Stimulated activated CD8-positive, alpha-beta memory T cell treated with anti-CD3 and anti-CD28 coated beads, Interleukin-2, amount 100 ng/mL, for 1 hour (primary cell): Measurements from ENCODE around the gene TENM3.
"Not testable (repeated sequence)": the region's sequence is repeated elsewhere in the genome, so short reads cannot be mapped to it uniquely, and the experiment has no call there.

Source experiments
- DNase-seq, 2 donors: peaks; one replicate each; pipeline ENCODE4 v3.0.0-alpha.2; 2020; ENCODE audit warnings: low read depth in 2 of 2

TENM3 gene

GRCh38 chr4:182243204-182243603 is at the start of gene TENM3:
TSS of gene TENM3 (plus strand) at chr4:182243402. CDS start at chr4:182324021, 80,619 bp downstream.
- DNase-seq = not testable (repeated sequence)

GRCh38 chr4:182194091-182194824 is 48.9 kb upstream of the TENM3 start:
- DNase-seq = no peak

GRCh38 chr4:182197611-182198010 is 45.6 kb upstream of the TENM3 start:
- no peak for DNase-seq

- DNase-seq = no peak
Measured at GRCh38 chr4:182201871-182202270, 41.3 kb upstream of the TENM3 start.

DNA sequence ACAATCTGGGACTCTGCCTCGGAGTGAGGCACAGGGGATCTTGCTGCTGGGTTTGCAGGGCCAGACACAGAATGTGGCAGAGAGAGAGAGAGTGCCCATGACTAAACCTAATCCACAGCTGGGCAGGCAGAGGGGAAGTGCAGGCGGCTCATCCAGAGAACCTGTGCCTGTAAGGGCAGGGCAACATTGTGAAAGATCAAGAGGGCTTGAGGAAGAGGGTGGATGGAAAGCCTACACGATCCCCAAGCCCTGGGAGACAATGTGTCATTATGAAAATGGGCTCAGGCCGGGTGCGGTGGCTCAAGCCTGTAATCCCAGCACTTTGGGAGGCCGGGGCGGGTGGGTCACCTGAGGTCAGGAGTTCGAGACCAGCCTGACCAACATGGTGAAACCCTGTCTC is 40.6 kb upstream of the TENM3 start:
- no peak for DNase-seq

DNA sequence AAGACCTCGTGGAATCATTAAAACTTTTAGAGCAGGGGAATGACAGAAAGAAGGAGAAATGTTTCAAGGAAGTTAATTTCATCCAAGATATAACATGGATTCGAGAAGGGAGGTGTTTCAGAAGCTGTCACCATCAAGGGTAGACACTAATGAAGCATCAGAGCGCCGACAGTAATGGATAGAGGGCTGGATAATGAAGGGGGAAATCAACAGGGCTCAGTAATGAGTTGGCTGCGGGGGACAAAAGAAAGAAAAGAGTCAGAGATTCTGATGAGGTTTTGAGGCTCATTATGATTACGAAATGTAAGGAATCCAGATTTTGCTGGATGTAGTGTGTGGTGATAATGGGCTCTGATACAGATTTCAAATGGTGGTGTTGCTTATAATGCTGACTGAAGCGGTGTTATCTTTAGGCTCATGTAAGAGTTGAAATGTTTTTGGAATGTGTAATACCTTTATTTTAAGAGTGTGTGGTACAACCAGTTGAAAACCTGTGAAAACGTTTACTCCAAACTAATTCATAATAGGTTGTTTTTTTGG is 39.3 kb upstream of the TENM3 start:
- no peak for DNase-seq

- DNase-seq = no peak
Measured at GRCh38 chr4:182205306-182205705, 37.9 kb upstream of the TENM3 start.

- DNase-seq = no peak
Measured at GRCh38 chr4:182206266-182206665, 36.9 kb upstream of the TENM3 start.

DNA sequence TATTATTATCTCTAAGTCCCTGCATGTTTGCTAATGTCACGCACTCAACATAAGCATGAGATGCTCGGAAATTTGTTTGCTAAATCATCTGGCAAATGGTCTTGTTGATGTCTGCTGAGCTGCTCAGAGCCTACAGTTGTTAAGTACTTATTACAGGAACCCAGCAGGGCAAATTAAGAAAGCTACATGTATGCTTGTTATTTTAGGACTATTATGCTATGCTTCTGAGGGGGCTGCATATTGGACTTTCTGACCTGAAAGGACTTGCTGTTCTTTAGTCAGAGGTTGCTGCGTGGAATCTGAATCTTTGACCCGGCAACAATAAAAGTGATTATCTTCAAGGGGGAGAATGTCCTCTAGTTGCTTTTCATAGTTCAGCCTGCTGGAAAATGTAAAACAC is 36.3 kb upstream of the TENM3 start:
- no peak for DNase-seq

DNA sequence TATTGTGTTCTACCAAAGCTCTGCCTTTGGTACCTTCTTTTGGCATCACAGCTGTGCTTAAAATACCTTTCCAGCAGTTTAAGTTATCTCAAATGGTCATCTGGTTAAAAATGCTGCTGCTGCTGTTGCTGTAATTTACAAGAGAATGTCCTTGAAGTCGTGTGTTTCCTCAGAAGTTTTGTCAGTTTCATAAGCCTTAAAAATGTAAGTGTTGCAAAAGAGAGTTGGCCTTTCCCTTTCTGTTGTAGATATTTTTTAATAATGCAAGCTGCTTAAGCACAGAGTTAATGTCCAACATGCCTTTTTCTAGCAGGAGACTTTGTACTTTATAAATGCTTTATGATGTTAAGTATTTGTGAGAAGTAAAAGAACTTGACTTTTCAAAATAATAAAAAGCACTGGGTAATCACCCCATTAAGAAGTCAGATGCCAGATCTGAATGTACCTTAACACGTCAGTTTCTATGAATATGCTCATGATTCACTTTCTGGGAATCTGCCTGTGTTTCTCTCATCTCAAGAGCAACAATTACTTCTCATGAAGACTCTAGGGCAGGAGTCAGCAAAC is 35.3 kb upstream of the TENM3 start:
- DNase-seq = no peak

GRCh38 chr4:182208526-182209050 is 34.6 kb upstream of the TENM3 start:
- DNase-seq = no peak

DNA sequence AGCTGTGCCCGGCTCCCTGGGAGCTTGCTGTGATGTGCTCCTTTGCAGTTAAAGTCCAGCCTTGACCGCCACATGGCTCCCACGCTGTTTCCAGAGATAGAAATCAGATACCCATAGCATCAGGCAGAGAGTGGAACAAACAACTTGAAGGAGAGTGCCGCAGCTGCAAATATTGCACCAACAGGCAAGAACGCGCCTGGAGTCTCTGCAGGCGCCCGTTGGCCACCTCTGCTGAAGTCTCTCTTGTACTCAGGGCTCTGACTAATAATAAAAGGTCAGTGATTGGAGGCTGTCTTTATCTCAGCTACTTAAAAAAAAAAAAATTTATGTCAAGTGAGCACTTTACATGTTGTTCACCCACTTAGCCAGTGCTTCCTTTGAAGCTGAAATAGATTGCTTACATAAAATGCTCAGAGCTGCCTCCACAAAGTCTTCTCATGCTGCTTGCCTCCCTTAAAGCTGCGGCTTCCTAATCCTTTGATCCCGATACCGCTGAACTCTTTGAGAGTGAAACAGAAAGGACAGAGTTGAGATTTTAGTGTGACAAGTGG is 30.9 kb upstream of the TENM3 start:
- no peak for DNase-seq

DNA sequence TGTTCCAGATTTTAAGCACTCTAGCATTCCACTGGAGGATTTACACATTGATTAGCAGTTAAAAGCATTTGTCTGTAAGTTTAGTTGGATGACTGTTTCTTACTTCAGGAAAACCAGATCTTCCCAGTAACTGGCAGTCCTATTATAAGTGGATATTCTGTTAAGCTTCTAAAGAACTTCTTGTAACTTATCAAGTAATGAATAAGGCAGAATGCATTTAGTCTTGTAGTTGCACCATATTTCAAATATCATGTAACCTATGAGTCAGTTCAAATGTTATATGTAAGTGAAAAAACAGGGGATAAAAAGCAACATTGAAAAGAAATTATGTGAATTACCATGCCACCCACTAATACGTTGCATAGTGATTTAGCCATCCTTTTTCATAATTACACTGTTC is 30.2 kb upstream of the TENM3 start:
- DNase-seq = no peak

DNA sequence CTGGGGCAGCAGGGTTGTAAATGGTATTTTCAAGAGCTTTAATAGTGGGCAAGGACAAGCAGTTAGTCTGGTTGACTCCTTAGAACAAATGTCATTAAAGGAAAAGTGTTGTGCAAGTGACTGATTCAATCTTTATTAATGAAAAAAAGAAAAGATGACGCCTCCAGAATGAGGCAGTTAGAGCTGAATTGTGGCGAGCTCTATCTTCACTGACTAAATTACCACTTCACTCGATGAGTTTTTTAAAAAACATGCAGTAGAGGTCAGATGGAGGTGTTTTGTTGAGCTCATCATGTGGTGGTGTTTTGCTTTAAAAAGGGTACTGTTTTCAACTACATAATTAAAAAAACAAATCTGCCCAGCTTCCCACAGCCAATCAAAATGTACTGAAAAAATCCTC is 28.1 kb upstream of the TENM3 start:
- DNase-seq = no peak

DNA sequence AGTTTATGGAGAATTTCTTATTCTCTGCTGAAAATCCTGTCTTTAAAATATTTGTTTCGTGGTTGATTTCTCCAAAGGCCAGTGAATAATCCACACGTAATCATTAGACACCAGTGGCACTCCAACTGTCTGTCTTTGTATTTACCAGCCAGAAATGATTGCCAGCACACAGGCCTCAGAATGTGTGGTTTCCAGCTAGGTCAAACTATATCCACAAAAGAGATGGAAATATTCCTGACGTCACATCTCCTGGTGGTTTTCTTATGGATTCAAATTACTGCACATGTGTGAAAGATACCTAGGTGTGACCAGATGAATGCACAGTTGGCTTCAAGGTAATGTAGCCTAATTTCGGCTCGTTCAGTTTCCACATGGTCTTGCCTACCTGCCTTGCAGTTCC is 27.2 kb upstream of the TENM3 start:
- DNase-seq = no peak

DNA sequence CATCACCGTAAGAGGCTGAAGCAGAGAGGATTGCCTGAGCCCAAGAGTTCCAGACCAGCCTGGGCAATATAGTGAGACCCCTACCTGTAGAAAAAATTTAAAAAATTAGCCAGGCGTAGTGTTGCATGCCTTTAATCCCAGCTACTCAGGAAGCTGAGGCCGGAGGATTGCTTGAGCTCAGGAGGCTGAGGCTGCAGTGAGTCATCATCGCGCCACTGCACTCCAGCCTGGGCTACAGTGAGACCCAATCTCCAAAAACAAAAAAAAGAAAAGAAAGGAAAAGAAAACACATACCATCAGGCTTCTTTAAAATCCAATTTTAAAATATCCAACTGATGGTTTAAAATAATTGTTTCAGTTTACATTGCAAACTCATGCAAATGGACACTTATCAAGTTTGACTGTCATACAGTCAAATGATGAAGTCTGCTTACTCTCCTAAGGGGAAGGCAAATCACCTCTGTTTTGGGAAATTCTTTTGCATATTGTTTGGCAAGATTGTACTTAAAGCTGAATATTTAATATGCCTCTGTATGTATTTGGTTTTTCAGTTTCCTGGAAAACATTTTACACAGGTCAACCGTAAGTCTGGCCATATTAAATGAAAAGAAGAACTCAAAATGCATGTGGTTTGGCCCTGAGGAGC is 23.7 kb upstream of the TENM3 start:
- no peak for DNase-seq

- no peak for DNase-seq
Measured at GRCh38 chr4:182221987-182222386, 21.2 kb upstream of the TENM3 start.

DNA sequence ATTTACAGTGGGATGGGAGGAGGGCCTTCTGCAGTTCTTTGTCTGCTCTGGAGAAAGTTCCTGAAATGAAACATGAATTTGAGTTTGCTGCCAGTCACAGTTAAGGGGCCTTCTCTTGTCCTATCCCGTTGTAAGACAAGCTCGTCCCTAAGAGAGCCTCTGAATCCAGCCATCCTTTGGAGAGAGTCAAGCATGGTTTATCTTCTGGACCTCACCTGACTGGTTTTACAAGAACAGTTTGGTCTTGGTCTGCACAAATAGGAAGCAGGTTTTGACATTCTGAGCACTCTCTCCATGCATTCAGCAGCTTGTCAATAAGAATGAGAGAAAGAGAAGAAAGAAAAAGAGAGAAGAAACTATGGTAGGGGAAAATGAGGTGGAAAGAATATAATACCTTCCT is 20.4 kb upstream of the TENM3 start:
- DNase-seq = no peak

- DNase-seq = no peak
Measured at GRCh38 chr4:182223708-182224107, 19.5 kb upstream of the TENM3 start.

DNA sequence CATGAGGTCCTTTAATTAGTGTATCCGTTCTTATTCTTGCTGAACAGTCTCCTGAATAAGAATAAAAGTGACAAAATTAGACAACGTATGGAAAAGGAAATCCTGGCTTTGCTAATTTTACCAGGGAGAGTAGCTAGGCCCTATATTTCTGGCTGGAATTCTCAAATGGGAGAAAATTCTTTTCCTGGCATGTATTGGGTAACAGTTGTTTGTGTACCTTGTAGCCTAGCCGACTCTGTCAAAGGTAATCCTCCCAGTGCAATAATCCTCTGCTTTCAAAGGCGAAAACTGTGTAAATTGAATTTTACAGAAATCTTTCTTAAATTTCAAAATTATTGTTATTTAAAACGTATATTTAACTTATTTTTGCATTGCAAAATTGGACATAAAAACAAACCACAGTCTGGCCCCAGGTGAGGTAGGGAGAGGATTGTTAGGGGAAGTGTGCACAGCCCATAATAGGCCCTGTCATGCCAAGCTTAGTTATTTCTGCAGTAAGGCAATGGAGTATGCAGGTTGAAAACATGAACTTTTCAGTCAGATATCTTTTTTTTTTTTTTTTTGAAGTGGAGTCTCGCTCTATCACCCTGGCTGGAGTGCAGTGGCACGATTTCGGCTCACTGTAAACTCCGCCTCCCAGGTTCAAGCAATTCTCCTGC is 18.9 kb upstream of the TENM3 start:
- DNase-seq = no peak

DNA sequence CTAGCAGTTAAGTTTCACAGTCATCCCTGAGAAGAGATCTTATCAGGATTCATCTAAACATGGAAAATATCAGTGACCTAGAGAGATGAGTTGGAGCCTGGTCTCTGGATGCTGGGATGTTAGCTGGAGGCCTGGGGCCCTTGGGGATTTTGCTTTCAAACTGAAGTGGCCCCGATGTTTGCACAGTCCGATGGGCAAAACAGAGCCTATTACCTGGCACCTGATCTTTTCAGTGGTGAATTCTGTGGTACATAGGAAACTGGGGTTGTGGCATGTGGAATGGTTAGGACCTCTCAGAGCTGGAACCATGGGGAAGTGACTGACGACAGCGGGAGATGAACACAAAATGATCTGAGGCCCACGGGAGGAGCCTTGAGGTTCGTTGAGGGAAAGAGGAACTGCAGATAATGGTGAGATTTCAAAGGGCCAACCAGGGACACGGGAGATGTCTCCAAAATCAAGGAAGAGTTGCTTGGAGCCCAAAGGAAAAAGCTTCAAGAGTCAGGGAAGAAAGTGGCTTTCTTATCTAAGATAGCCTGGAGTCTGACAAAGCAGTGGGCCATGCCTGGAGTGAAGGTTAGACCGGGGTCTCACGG is 17.8 kb upstream of the TENM3 start:
- no peak for DNase-seq

DNA sequence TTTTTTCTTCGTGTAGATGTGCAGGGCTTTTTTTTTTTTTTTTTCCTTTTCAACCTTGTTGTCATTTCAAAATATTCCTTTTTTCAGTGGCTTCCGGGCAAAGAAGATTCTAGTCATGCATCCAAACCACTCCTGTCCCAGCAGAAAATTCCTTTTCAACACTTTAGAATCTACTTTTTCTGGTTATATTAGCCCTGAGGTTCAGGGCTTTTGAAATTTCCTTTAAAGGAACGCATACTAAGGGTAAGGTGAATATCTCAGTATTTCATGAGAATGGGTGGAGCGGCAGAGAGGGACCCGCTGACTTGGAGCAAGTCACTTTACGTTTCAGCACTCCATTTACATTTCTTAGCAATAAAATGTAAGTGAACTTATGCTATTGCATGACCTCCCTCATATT is 15.6 kb upstream of the TENM3 start:
- no peak for DNase-seq
